Lung (tissue), 12 donors: Measurements from ENCODE around the gene CIC. TPM values are rescaled to one million over a fixed set of nuclear protein-coding genes. Genes with fewer than 3 reads are reported as not detected.
"Not testable (repeated sequence)": the region's sequence is repeated elsewhere in the genome, so short reads cannot be mapped to it uniquely, and the experiment has no call there.

ENCODE experiments used
- ATAC-seq: fragments of 200-7000 bp; cut with Tn5 transposase; one replicate; pipeline ENCODE4 v1.9.1; 2020; ENCODE audit warnings: moderate number of reproducible peaks; ENCODE audit not compliant: insufficient read depth, low FRiP score
- DNase-seq, 3 donors: peaks; one replicate each; pipeline ENCODE4 v3.0.0-alpha.2; 2013 to 2017
- H3K27ac ChIP-seq, 2 donors: one replicate each; pipeline ENCODE4 v1.5.1; 2013; ENCODE audit warnings: mild to moderate bottlenecking in 2 of 2, moderate library complexity in 2 of 2, control low read depth in 1 of 2, inconsistent platforms in 1 of 2, low read depth in 1 of 2, low read length in 1 of 2
- H3K27me3 ChIP-seq, 3 donors: one replicate each; pipeline ENCODE4 v1.5.1; 2013; ENCODE audit warnings: low read length in 2 of 3; ENCODE audit not compliant: control insufficient read depth in 3 of 3, insufficient read depth in 3 of 3
- H3K36me3 ChIP-seq, 4 donors: one replicate each; pipeline ENCODE4 v1.5.1; 2013; ENCODE audit warnings: low read length in 4 of 4, mild to moderate bottlenecking in 1 of 4, moderate library complexity in 1 of 4; ENCODE audit not compliant: control insufficient read depth in 4 of 4, insufficient read depth in 4 of 4
- H3K4me1 ChIP-seq, 5 donors: one replicate each; pipeline ENCODE4 v1.5.1; 2013; ENCODE audit warnings: low read length in 5 of 5, mild to moderate bottlenecking in 2 of 5, moderate library complexity in 1 of 5; ENCODE audit not compliant: control insufficient read depth in 5 of 5, insufficient read depth in 5 of 5
- H3K4me3 ChIP-seq: one replicate; pipeline ENCODE4 v1.5.1; 2013; ENCODE audit warnings: mild to moderate bottlenecking, control low read depth, moderate library complexity
- H3K9ac ChIP-seq, 2 donors: one replicate each; pipeline ENCODE4 v1.5.1; 2013; ENCODE audit warnings: low read length in 2 of 2, control low read depth in 1 of 2; ENCODE audit not compliant: insufficient read depth in 1 of 2
- H3K9me3 ChIP-seq, 4 donors: one replicate each; pipeline ENCODE4 v1.5.1; 2013; ENCODE audit warnings: low read length in 3 of 4, mild to moderate bottlenecking in 1 of 4, moderate library complexity in 1 of 4; ENCODE audit not compliant: control insufficient read depth in 4 of 4, insufficient read depth in 3 of 4
- CTCF ChIP-seq: IDR thresholded peaks from 2 replicates; pipeline ENCODE4 v1.5.1; 2012; ENCODE audit warnings: mild to moderate bottlenecking; ENCODE audit errors: control extremely low read depth, extremely low read depth
- WGBS, 2 donors: extraction: QIAGEN DNeasy Blood & Tissue Kit; methylation state at CpG; one replicate each; pipeline ENCODE4 v1.1.7; 2013; 5-methylcytosine and 5-hydroxymethylcytosine counted together
- polyA plus RNA-seq, 2 donors: library from polyadenylated mRNA; stranded (reverse); fragments of 200-250 nt; gene quantifications; one replicate each; pipeline ENCODE4 v1.2.1, GENCODE V29; 2013
- total RNA-seq, 2 donors: library from RNA; depleted of rRNA in 1 of 2; stranded (reverse); fragments of >200 nt in 1 of 2; gene quantifications; one replicate each; pipeline ENCODE4 v1.2.1, GENCODE V29; 2014 to 2021
- donor health status: control.
- donor health status: control.
- donor health status: Bipolar disorder and iron deficiency.
- donor health status: healthy.
- donor health status: DM: yes; HTN: yes; CAD: no.

Gene CIC
- total and polyA plus RNA-seq, 4 donors = 31.2 to 84.5 (median 40.6) TPM

- H3K27me3 ChIP-seq = no peaks in the 10 kb centered on the region
- H3K4me1 ChIP-seq = peaks cover 0 to 5% (median 0%) of the 10 kb centered on the region in 5 donors
- H3K4me3 ChIP-seq = no peak overlapping the region
- no peak for TF ChIP-seq CTCF
- DNase-seq = no peak
- no peak overlapping the region for H3K27ac ChIP-seq
- 90 to 91% methylated on average over 13 of the region's 13 CpGs for WGBS, 2 donors
- ATAC-seq = no peak
- H3K9ac ChIP-seq = no peak overlapping the region
- peaks cover 0 to 20% (median 6%) of the 10 kb centered on the region in 4 donors for H3K36me3 ChIP-seq
- H3K9me3 ChIP-seq = no peaks in the 10 kb centered on the region
Observed at GRCh38 chr19:42334697-42335373, 65.8 kb downstream of the CIC start.

DNA sequence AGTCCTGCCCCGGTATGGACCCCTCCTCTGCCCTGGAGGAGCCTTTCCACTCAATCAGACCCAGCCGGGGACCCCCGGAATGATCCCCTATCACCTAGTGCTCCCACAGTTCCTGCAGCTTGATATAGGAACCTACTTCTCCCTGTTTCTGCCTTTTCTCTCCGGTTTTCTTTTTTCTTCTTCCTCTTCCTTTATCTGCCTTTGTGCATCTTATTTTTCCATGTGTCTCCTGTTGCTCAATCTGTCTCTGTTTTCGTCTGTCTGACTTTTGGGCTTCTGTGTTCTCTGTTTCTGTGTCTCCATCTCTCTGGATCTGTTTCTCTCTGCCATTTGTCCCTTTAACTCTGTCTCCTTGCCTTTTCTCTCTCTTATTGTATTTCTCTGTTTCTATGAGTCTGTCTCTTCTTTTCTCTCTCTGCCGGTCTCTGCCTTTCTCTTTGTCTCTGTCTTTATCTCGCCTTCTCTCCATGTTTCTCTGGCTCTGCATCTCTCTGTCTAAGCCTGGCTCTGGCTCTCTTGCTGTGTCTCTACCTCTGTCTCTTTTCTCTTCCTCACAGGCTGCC, 66.4 kb downstream of the CIC start:
- DNase-seq (no peak), ATAC-seq (no peak)
- H3K27me3 ChIP-seq = no peaks in the 10 kb centered on the region
- peaks cover 2 to 20% (median 6%) of the 10 kb centered on the region in 4 donors for H3K36me3 ChIP-seq
- 72 to 85% methylated on average over 7 of the region's 7 CpGs for WGBS, 2 donors
- no peak overlapping the region for H3K27ac ChIP-seq
- peaks cover 0 to under 1% (median 0%) of the 10 kb centered on the region in 5 donors for H3K4me1 ChIP-seq
- H3K9me3 ChIP-seq = no peaks in the 10 kb centered on the region
- no peak overlapping the region for H3K4me3 ChIP-seq
- TF ChIP-seq CTCF = no peak
- H3K9ac ChIP-seq = no peak overlapping the region

DNA sequence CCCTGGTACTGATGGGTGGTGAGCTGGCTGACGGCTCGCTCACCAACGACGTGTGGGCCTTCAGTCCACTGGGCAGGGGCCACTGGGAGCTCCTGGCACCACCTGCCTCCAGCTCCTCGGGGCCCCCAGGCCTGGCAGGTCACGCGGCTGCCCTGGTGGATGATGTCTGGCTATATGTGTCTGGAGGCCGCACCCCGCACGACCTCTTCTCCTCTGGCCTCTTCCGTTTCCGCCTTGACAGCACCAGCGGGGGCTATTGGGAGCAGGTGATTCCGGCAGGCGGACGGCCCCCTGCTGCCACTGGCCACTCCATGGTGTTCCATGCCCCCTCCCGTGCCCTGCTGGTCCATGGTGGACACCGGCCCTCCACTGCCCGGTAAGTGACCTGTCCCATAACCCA, 66.9 kb downstream of the CIC start:
- ATAC-seq = no peak
- no peak for DNase-seq
- H3K27me3 ChIP-seq = no peaks in the 10 kb centered on the region
- no peak overlapping the region for H3K9ac ChIP-seq
- H3K36me3 ChIP-seq = peaks cover 2 to 20% (median 6%) of the 10 kb centered on the region in 4 donors
- WGBS, 2 donors = 94 to 97% methylated on average over 19 of the region's 19 CpGs
- no peaks in the 10 kb centered on the region for H3K4me1 ChIP-seq
- TF ChIP-seq CTCF = no peak
- H3K27ac ChIP-seq = no peak overlapping the region
- no peaks in the 10 kb centered on the region for H3K9me3 ChIP-seq
- no peak overlapping the region for H3K4me3 ChIP-seq

GRCh38 chr19:42339126-42339860, 70.2 kb downstream of the CIC start:
- not testable (repeated sequence) for ATAC-seq, H3K27me3 ChIP-seq, H3K9me3 ChIP-seq, H3K9ac ChIP-seq, H3K4me1 ChIP-seq, DNase-seq, H3K27ac ChIP-seq, H3K4me3 ChIP-seq
- 89 to 93% methylated on average over 7 of the region's 7 CpGs for WGBS, 2 donors
- H3K36me3 ChIP-seq = peaks cover 0 to 28% (median 9%) of the 10 kb centered on the region in 4 donors

- 96 to 97% methylated on average over 4 of the region's 4 CpGs for WGBS, 2 donors
- not testable (repeated sequence) for H3K27me3 ChIP-seq, H3K27ac ChIP-seq, ATAC-seq, H3K9ac ChIP-seq, H3K4me1 ChIP-seq, H3K9me3 ChIP-seq, H3K4me3 ChIP-seq, DNase-seq
- H3K36me3 ChIP-seq = peaks cover 0 to 31% (median 9%) of the 10 kb centered on the region in 4 donors
Observed at GRCh38 chr19:42339922-42340321, 70.9 kb downstream of the CIC start.
